ENCODE results near the gene UBA1. TPM values are rescaled to one million over a fixed set of nuclear protein-coding genes. Genes with fewer than 3 reads are reported as not detected.

Gene UBA1
- total RNA-seq, 1 donor from 2014 or later = 498 TPM

DNA sequence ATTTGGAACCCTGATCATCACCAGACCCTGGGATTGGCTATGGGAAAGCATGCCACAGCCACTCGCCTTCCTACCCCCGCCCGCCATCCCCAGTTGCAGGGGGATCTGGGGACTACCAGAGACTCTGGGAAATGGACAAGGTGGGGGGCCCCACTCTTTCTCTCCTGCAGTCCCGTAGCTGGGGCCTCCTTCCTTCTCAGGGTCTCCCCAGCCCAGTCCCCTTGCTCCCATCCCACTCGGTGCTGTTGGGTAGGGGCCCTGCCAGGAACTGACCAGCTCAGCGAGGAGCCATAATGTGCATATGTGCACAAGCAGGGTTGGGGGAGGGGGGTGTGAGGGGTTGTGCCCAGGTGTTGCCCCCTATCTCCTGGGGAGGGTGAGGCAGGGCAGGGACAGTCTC is 35.8 kb downstream of the UBA1 start:
- Mint-ChIP-seq H3K36me3 (ENCODE audit: low read depth) (peaks cover 31% of the 10 kb centered on the region), H3K27ac (ENCODE audit: unreplicated experiment) (no peak overlapping the region), H3K9me3 (no peaks in the 10 kb centered on the region), H3K27me3 (ENCODE audit: low read depth) (peaks cover 5% of the 10 kb centered on the region), H3K4me3 (no peak overlapping the region), H3K4me1 (peaks cover 31% of the 10 kb centered on the region)
- TF ChIP-seq, protein P1, sequence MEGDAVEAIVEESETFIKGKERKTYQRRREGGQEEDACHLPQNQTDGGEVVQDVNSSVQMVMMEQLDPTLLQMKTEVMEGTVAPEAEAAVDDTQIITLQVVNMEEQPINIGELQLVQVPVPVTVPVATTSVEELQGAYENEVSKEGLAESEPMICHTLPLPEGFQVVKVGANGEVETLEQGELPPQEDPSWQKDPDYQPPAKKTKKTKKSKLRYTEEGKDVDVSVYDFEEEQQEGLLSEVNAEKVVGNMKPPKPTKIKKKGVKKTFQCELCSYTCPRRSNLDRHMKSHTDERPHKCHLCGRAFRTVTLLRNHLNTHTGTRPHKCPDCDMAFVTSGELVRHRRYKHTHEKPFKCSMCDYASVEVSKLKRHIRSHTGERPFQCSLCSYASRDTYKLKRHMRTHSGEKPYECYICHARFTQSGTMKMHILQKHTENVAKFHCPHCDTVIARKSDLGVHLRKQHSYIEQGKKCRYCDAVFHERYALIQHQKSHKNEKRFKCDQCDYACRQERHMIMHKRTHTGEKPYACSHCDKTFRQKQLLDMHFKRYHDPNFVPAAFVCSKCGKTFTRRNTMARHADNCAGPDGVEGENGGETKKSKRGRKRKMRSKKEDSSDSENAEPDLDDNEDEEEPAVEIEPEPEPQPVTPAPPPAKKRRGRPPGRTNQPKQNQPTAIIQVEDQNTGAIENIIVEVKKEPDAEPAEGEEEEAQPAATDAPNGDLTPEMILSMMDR (conservative IDR thresholded peaks at IDR 0.05) = no peak
- DNase-seq (ENCODE audit: low read depth, low spot score) = no peak

DNA sequence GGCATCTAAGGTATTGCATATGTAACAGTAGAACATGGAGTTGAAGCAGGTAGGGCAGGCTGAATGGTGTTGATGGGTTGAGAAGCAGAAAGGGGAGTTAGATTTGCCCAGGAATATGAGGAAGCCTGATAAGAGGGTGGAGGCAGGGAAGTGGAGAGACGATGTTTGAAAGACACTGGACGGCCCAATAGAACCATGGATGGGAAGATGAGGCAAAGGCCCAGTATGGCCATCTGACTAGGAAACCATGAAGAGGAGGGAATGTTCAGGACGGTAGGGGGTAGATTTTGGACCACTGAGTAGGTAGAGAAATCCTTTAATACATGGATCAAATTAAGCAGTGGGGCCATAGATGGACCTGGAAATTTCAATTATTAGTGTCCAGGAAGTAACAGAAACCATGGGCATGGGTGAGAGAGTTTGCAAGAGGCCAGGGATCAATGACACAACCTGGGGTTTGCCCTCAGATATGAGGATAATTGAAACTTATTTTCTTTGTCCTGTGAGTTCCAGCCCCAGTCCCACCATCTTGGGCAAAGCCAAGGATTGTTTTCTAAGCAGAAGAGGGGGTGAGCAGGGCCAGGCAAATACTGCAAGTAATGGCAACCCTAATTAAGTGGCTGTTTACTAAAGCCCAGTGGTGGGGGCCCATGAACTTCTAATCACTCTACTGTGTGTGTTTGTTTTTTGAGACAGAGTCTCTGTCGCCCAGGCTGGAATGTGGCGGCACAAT is 36.7 kb downstream of the UBA1 start:
- H3K36me3 Mint-ChIP-seq (ENCODE audit: low read depth) = peaks cover 28% of the 10 kb centered on the region
- H3K27me3 Mint-ChIP-seq (ENCODE audit: low read depth) = peaks cover 5% of the 10 kb centered on the region
- peaks cover 38% of the 10 kb centered on the region for H3K4me1 Mint-ChIP-seq
- TF ChIP-seq, protein P1 (conservative IDR thresholded peaks at IDR 0.05) = no peak
- H3K9me3 Mint-ChIP-seq = no peaks in the 10 kb centered on the region
- H3K27ac Mint-ChIP-seq (ENCODE audit: unreplicated experiment) = peak overlapping the region; percentile 93
- DNase-seq (ENCODE audit: low read depth, low spot score) = no peak
- peak overlapping the region; percentile 97 for H3K4me3 Mint-ChIP-seq

DNA sequence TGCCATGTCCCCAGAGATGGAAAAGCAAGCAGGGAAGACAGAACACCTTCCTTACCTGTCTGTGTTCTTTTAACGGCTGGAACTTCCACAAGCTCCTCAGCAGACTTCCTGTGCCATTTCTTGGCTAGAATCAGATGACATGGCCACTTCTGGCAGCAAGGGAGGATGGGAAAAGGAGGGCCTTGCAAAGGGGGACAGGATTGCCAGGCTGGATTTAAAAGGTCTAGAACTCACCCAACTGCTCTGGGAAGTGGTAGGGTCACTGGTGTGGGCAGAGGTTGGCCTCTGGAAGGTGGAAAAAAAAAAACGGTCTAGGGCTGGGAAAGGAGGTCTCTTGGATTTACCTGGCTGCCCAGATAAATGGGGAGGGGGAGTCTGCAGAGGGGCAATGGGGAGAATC is 37.5 kb downstream of the UBA1 start:
- Mint-ChIP-seq H3K27ac (ENCODE audit: unreplicated experiment) (no peak overlapping the region), H3K9me3 (no peaks in the 10 kb centered on the region), H3K4me1 (peaks cover 46% of the 10 kb centered on the region)

DNA sequence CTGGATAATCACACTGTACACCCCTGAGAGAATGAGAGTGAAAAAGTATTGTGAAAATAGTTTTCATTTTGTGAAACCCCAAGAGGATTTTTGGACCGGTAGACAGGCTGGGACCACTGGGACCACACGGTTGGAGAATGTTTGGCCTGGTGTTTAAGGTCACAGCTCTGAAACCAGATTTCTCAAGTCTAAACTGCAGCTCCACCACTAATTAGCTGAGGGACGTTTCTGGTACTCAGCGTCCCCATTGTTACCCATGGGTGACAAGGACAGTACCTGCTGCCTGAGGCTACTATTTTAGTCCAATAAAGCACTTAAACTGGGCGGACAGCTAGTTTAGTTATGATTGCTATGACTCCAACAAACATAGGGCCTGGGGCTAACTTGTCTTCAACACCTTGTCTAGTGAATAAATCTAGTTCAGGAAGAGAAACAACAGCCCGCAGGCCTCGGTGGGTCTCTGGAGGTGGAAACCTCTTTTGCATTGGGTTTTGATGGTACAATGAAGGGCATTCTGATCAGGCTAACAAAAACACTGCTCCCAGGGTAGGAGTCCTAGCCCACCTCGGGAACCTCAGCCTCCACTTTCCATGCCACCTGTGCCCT is 38.7 kb downstream of the UBA1 start:
- Mint-ChIP-seq H3K27ac (ENCODE audit: unreplicated experiment) (peak overlapping the region; percentile 100), H3K27me3 (ENCODE audit: low read depth) (peaks cover 5% of the 10 kb centered on the region), H3K4me3 (peak overlapping the region; percentile 97), H3K36me3 (ENCODE audit: low read depth) (peaks cover 19% of the 10 kb centered on the region), H3K9me3 (no peaks in the 10 kb centered on the region), H3K4me1 (peaks cover 58% of the 10 kb centered on the region)
- TF ChIP-seq, protein P1 (conservative IDR thresholded peaks at IDR 0.05) = no peak
- no peak for DNase-seq (ENCODE audit: low read depth, low spot score)

More for the DNA sequence above, 37.5 kb downstream of the UBA1 start:
- peak overlapping the region; percentile 97 for H3K4me3 Mint-ChIP-seq
- DNase-seq (ENCODE audit: low read depth, low spot score) = no peak
- H3K36me3 Mint-ChIP-seq (ENCODE audit: low read depth) = peaks cover 22% of the 10 kb centered on the region
- H3K27me3 Mint-ChIP-seq (ENCODE audit: low read depth) = peaks cover 5% of the 10 kb centered on the region
- TF ChIP-seq, protein P1 (conservative IDR thresholded peaks at IDR 0.05) = no peak

DNA sequence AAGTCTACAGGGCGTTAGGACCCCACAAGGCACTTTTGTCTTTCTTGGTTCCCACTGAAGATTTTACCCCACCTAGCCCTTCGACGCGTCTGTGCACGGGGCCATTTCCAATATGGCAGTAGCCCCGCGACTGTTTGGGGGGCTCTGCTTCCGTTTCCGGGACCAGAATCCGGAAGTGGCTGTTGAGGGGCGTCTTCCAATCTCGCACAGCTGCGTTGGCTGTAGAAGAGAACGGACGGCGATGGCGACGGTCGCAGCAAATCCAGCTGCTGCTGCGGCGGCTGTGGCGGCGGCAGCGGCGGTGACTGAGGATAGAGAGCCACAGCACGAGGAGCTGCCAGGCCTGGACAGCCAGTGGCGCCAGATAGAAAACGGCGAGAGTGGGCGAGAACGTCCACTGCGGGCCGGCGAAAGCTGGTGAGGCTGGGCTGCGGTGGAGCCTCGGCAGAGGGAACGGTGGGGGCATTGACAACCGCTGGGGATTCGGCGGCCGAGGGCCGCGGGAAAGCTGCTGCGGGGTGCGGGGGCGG is 39.2 kb downstream of the UBA1 start, which contains the start of gene USP11:
Gene USP11, plus strand, starts transcription at position 207 of the 530 bp plus-strand sequence. Its CDS starts 35 bp downstream, at position 242.
- peaks cover 19% of the 10 kb centered on the region for H3K36me3 Mint-ChIP-seq (ENCODE audit: low read depth)
- H3K27ac Mint-ChIP-seq (ENCODE audit: unreplicated experiment) = peak within 1 kb of the TSS; percentile 100
- peak within 1 kb of the TSS; percentile 97 for H3K4me3 Mint-ChIP-seq
- H3K4me1 Mint-ChIP-seq = peaks cover 61% of the 10 kb centered on the region
- H3K9me3 Mint-ChIP-seq = no peaks in the 10 kb centered on the region
- H3K27me3 Mint-ChIP-seq (ENCODE audit: low read depth) = peaks cover 5% of the 10 kb centered on the region
- TF ChIP-seq, protein P1 (conservative IDR thresholded peaks at IDR 0.05) = no peak
- DNase-seq (ENCODE audit: low read depth, low spot score) = peak; percentile 61

All from neural crest cell (in vitro differentiated cells).